B cell (primary cell): Measurements from ENCODE around the gene TMEM63A.

Experiments used
- EZH2 ChIP-seq: IDR thresholded peaks from 2 replicates; pipeline ENCODE4 v1.6.1; 2012; ENCODE audit warnings: borderline replicate concordance, low read depth, mild to moderate bottlenecking, moderate library complexity, low read length; ENCODE audit not compliant: insufficient read depth, poor library complexity, severe bottlenecking
- TF ChIP-seq, protein P1 (sequence below): fragments of 200-600 bp; IDR thresholded peaks from one replicate; pipeline ENCODE4 v1.8.0; 2022; ENCODE audit warnings: antibody characterized with exemption, mild to moderate bottlenecking

DNA sequence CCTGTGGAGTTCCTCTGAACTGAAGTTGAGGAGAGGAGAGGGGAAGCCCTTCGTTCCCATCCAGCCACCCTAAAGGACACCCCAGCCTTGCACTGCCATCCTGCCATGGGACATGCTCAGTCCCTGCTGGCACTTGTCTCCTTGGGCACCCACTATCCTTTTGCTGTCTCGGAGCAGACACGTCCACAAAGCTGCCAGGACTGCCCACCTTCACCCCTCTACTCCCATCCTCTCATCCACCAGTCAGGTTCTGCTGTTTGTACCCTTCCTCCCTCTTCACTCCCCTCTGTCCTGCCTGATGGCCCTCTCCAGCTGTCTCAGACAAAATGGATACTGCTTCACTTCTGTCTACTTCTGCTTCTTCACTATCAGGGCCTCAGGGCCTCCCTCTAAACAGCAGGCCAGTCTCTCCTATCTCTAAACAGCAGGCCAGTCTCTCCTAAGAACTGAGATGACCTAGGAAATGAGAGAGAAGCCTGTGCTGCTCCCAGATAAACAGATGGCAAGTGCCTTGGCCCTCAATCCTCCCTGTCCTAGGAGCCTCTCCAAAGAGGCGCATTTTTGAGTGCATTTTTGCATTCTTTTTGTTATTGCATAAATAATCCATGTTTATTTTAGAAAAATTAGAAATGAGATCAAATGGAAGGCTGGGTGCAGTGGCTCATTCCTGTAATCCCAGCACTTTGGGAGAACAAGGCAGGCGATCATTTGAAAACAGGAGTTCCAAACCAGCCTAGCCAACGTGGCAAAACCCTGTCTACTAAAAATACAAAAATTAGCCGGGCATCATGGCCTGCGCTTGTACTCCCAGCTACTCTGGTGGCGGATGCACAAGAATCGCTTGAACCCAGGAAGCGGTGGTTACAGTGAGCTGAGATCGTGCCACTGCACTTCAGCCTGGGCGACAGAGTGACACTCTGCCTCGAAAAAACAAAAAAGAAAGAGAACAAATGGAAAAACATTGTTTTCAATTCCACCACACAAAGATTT is 46.3 kb upstream of the TMEM63A start:
- TF ChIP-seq, protein P1, sequence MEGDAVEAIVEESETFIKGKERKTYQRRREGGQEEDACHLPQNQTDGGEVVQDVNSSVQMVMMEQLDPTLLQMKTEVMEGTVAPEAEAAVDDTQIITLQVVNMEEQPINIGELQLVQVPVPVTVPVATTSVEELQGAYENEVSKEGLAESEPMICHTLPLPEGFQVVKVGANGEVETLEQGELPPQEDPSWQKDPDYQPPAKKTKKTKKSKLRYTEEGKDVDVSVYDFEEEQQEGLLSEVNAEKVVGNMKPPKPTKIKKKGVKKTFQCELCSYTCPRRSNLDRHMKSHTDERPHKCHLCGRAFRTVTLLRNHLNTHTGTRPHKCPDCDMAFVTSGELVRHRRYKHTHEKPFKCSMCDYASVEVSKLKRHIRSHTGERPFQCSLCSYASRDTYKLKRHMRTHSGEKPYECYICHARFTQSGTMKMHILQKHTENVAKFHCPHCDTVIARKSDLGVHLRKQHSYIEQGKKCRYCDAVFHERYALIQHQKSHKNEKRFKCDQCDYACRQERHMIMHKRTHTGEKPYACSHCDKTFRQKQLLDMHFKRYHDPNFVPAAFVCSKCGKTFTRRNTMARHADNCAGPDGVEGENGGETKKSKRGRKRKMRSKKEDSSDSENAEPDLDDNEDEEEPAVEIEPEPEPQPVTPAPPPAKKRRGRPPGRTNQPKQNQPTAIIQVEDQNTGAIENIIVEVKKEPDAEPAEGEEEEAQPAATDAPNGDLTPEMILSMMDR = no peak
- no peak for TF ChIP-seq EZH2
